HEK293 (cell line): ENCODE measurements around the gene DYNC1I1.

ENCODE experiments used
- KLF7 ChIP-seq: fragments of 450-650 bp; formaldehyde crosslinking; IDR thresholded peaks from 2 replicates; pipeline ENCODE4 v1.5.1; 2016; ENCODE audit warnings: missing biosample characterization, missing genetic modification characterization, borderline replicate concordance
- TRIM28 ChIP-seq: IDR thresholded peaks from 2 replicates; pipeline ENCODE4 v1.6.1; 2011; ENCODE audit warnings: low read length, control low read depth, borderline replicate concordance
- ZNF138 ChIP-seq: fragments of 450-650 bp; formaldehyde crosslinking; IDR thresholded peaks from 2 replicates; pipeline ENCODE4 v1.5.1; 2016; ENCODE audit warnings: missing biosample characterization, missing genetic modification characterization, borderline replicate concordance
- ZNF24 ChIP-seq: fragments of 450-650 bp; formaldehyde crosslinking; IDR thresholded peaks from 2 replicates; pipeline ENCODE4 v1.5.1; 2016; ENCODE audit warnings: missing biosample characterization, missing genetic modification characterization
- TF ChIP-seq, protein P1 (sequence below): fragments of 450-650 bp; formaldehyde crosslinking; IDR thresholded peaks from 2 replicates; pipeline ENCODE4 v1.5.1; 2016; ENCODE audit warnings: missing biosample characterization, missing genetic modification characterization
- TF ChIP-seq, protein P2 (sequence below): fragments of 450-650 bp; formaldehyde crosslinking; IDR thresholded peaks from 2 replicates; pipeline ENCODE4 v1.5.1; 2017; ENCODE audit warnings: missing biosample characterization, mild to moderate bottlenecking, missing genetic modification characterization, moderate library complexity

DNA sequence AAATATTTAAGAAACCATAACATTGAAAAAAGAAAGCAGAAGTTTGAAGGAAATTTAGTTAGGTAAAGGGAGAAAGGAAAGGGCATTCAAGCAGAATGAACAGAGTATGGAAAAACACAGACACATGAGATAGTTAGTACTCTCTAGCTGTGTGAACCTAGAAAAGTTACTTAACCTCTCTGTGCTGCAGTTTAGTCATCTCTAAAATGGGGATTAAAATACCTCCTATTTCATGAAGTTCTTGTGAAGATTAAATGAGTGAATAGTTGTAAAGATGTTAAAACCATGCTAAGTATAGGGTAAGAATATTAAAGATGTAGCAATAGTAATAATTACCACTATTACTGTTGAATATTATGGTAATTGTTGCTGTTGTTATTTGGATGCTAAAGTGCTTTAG lies 279.9 kb downstream of the DYNC1I1 start:
- TF ChIP-seq ZNF24 (tag by site-specific recombination) (no peak), TRIM28 (no peak), KLF7 (no peak), ZNF138 (tag by site-specific recombination) (no peak)
- TF ChIP-seq, protein P1, sequence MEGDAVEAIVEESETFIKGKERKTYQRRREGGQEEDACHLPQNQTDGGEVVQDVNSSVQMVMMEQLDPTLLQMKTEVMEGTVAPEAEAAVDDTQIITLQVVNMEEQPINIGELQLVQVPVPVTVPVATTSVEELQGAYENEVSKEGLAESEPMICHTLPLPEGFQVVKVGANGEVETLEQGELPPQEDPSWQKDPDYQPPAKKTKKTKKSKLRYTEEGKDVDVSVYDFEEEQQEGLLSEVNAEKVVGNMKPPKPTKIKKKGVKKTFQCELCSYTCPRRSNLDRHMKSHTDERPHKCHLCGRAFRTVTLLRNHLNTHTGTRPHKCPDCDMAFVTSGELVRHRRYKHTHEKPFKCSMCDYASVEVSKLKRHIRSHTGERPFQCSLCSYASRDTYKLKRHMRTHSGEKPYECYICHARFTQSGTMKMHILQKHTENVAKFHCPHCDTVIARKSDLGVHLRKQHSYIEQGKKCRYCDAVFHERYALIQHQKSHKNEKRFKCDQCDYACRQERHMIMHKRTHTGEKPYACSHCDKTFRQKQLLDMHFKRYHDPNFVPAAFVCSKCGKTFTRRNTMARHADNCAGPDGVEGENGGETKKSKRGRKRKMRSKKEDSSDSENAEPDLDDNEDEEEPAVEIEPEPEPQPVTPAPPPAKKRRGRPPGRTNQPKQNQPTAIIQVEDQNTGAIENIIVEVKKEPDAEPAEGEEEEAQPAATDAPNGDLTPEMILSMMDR: no peak
- TF ChIP-seq, protein P2, sequence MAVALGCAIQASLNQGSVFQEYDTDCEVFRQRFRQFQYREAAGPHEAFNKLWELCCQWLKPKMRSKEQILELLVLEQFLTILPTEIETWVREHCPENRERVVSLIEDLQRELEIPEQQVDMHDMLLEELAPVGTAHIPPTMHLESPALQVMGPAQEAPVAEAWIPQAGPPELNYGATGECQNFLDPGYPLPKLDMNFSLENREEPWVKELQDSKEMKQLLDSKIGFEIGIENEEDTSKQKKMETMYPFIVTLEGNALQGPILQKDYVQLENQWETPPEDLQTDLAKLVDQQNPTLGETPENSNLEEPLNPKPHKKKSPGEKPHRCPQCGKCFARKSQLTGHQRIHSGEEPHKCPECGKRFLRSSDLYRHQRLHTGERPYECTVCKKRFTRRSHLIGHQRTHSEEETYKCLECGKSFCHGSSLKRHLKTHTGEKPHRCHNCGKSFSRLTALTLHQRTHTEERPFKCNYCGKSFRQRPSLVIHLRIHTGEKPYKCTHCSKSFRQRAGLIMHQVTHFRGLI (tag by site-specific recombination): no peak
